ENCODE measurements around the gene SORCS3.

Gene SORCS3

DNA sequence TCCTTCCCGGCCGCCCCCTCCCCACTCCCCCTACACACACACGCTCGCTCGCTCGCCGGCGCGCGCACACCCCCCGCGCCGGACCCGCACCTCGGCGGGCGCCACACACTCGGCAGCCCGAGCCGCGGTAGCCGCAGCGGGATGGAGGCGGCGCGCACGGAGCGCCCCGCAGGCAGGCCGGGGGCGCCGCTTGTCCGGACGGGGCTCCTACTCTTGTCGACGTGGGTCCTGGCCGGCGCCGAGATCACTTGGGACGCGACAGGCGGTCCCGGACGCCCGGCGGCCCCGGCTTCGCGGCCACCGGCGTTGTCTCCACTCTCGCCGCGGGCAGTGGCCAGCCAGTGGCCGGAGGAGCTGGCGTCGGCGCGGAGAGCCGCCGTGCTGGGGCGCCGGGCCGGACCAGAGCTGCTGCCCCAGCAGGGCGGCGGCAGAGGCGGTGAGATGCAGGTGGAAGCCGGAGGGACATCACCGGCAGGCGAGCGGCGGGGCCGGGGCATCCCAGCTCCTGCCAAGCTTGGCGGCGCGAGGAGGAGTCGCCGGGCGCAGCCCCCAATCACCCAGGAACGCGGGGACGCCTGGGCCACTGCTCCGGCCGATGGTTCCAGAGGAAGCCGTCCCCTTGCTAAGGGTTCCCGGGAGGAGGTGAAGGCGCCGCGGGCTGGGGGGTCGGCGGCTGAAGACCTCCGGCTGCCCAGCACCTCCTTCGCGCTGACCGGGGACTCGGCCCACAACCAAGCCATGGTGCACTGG lies at the start of gene SORCS3:
Gene SORCS3 (plus strand): TSS at position 104 of the 750 bp plus-strand sequence.
- no peak for DNase-seq

DNA sequence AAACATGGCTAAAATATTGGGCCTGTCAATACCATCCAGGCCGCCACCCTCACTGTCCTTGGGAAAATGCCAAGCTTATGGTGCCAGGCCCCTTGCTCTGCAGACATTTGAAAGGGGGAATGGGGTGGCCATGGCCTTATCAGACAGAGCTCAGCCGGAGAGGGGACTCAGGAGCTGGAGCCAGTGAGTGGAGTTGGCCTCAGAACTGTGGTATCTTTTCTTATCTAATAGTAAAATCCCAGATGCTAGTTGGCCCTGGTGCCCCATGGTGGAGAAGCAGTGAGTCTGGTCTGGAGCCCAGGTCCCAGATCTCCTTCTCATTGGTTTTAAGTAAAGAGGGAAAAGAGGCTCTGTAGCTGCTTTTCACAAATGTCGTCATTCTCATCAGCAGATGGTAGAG lies 49.6 kb upstream of the SORCS3 start:
- no peak for DNase-seq

DNA sequence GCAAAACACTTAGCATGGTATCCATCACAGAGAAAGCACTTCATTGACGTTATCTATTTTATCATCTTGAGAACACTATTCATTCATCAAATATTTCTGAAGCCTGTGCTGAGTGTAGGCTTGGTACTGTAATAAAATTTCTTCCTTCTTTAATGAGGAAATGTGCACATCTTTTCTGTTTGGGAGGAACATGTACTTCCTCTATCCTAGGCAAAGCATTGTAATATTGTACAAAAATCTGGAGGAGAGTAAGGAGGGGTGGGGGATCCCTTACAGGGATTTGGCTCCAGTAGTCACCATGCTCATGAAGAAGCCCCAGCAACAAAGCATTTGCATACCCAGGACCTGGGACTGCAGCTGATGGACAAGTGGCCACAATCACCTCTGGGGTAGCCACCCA lies 39.9 kb upstream of the SORCS3 start:
- no peak for DNase-seq

GRCh38 chr10:104608091-104608828 lies 32.8 kb upstream of the SORCS3 start:
- no peak for DNase-seq

- no peak for DNase-seq
Observed at GRCh38 chr10:104612571-104613205, 28.4 kb upstream of the SORCS3 start.

DNA sequence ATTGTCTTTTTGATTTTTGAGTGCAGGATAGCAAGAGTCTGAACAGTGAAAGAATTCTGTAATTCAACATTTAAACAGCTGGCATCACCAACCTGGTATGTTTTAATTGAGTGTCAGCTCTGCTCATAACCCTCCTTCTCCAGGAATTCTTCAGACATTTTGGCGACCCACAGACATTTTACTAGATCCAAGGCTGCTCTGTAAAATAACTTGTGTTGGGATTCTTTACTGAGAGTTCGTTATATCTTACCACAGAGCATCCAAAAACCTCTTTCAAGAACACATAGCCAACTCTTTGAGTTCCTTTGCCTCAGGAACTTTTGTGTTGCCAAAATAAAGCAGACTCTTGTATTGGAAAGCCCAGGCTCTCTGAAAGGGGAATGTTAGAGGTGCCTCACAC lies 27.7 kb upstream of the SORCS3 start:
- no peak for DNase-seq

- peak; percentile 15 for DNase-seq
Observed at GRCh38 chr10:104614245-104614831, 26.8 kb upstream of the SORCS3 start.

DNA sequence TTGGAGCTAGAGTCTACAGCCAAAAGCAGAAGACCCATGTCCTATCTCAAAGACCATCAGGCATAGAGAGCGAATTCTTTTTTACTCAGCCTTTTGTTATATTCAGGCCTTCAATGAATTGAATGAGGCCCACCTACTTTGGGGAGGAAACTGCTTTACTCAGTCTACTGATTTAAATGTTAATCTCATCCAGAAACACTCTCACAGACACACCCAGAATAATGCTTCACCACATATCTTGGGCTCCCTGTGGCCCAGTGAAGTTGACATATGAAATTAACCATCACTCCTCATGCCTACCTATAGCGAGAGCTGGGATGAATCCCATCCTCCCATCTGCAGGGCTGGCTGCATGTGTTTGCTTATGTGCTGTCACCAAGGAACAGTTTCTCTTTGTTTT lies 26.0 kb upstream of the SORCS3 start:
- no peak for DNase-seq

DNA sequence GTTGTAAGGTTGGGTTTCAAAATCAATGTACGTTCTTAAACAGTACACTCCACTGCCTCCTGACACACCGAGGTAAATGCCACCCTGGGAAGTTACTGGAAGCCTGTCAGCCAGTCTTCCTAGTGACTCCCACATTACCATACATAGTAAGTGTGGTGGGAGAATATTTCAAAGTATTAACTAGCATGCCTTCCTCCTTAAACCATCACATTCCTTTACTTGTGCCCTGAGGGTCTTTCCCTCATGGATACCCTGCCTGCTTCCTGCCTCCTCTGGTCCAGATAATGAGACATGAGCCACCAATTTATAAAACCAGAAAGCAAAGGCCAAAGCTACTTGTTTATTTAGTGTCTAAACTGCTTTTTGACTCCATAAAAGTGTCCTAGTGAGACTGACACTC lies 23.3 kb upstream of the SORCS3 start:
- no peak for DNase-seq

DNA sequence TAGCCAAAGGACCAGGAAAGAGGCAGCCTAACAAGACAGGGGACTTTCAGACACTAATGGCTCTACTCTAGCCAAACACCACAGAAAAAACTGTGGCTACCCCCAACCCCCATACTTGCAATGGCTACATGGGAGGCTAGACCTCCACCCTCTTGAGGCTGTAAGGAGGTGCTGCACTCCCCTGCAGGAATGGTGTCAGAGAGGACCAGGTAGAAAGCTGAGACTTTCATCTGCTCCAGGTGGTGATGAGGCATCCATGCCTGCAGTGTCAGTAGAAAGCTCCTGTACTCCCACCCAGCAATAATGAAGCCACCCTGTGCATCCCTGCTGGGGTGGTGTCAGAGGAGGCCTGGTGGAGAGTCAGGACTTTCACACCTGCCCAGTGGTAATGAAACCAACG lies 18.9 kb upstream of the SORCS3 start:
- no peak for DNase-seq

- DNase-seq, result no peak
Observed at GRCh38 chr10:104622598-104623209, 18.4 kb upstream of the SORCS3 start.

GRCh38 chr10:104630731-104631130 lies 10.4 kb upstream of the SORCS3 start:
- no peak for DNase-seq

GRCh38 chr10:104631946-104632345 lies 9.1 kb upstream of the SORCS3 start:
- no peak for DNase-seq

DNA sequence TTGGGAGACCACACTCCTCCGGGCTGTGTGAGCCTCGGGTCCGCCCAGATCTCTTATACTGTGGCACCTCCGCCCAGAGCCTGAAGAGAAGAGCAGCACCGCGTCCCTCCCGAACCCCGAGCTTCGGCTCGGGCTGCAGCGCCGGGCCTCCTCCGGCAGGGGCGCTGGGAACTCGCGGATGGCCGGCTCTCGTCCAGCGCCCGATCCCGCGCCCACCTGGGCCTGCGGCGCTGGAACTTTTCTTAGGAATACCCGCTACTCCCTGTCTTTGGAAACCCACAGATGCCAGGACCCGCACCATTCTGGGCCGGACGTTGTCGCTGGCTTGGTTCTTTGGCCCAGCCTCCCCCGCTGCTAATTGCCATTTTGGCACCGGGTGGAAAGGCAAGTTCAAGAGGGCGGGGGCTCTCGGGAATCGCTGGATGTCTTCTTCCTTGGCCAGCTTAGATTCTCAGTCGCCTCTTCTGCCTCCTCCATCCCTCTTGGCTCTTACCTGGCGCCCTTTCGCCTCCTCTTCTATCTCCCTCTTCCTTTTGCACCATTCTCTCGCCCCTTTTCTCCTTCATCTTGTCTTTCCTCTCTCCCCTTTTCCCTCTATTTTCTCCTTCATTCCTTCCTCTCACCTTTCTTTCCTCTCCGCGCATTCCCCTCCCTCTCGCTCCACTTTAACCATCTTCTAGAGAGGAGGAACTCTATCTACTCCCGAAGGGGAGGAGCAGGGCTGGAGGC lies 2.1 kb upstream of the SORCS3 start:
- DNase-seq, result no peak

GRCh38 chr10:104639590-104640338 lies 1.3 kb upstream of the SORCS3 start:
- DNase-seq, result no peak

GRCh38 chr10:104640339-104641186 lies 527 bp upstream of the SORCS3 start:
- no peak for DNase-seq

GRCh38 chr10:104641937-104642657 lies 1.0 kb downstream of the SORCS3 start:
- DNase-seq, result no peak

DNA sequence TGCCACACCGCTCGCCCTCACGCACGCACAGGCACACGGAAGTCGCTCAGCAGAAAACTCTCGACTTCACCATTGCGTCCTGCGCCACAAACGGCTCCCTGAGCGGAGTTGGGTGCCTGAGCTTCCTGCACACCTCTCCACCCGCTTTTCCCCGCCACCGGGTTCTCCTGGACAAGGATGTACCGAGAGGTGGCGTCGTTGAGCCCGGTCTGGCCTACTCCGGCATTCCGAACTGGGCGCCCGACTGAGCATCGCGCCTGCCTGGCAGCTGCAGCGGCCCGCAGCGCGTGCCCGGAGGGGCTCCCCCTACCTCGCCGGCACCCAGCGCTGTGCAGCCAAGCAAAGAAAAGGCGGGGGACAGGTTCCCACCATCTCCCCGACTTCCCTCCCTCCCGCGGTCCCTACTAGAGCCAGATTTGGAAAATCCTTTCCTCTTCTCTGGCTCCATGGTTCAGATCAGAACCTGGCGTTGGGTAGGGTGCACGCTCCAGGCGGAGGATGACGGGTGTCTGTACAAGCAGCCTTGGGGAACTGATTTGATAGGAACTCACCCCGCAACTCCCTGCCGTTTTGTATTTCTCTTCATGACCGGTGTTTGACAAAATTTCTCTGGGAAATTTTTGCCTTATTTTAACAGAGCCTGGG lies 1.7 kb downstream of the SORCS3 start:
- DNase-seq, result no peak

DNA sequence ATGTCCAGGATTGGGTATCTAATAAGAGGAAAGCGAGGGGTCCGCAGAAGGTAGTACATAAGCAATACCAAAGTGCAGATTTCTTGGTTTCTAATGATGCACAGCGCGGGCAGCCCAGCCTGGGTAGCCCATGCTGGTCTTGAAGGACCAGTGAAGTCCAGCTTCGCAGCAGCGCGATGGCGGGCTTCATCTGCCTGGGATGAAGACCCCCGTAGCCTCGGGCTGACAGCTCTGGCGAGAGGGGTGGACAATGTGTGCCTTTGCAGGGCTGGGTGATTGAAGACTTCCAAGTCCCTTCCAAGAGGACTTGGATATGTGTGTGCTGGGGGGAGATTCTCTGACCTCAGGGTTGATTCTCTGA lies 2.2 kb downstream of the SORCS3 start:
- DNase-seq, result no peak

GRCh38 chr10:104646146-104646545 lies 5.1 kb downstream of the SORCS3 start:
- DNase-seq, result no peak

Measured in CD4-positive, alpha-beta T cell treated with Interleukin-4 for 4 hours (primary cell).